GM12874 (cell line): Measurements from ENCODE around the gene NKTR.

Source experiments
- TF ChIP-seq, protein P1 (sequence below): IDR thresholded peaks from 2 replicates; pipeline ENCODE4 v1.5.1; 2011; ENCODE audit warnings: low read depth, mild to moderate bottlenecking, control low read depth, low read length, moderate library complexity; ENCODE audit not compliant: insufficient read depth

The NKTR gene

DNA sequence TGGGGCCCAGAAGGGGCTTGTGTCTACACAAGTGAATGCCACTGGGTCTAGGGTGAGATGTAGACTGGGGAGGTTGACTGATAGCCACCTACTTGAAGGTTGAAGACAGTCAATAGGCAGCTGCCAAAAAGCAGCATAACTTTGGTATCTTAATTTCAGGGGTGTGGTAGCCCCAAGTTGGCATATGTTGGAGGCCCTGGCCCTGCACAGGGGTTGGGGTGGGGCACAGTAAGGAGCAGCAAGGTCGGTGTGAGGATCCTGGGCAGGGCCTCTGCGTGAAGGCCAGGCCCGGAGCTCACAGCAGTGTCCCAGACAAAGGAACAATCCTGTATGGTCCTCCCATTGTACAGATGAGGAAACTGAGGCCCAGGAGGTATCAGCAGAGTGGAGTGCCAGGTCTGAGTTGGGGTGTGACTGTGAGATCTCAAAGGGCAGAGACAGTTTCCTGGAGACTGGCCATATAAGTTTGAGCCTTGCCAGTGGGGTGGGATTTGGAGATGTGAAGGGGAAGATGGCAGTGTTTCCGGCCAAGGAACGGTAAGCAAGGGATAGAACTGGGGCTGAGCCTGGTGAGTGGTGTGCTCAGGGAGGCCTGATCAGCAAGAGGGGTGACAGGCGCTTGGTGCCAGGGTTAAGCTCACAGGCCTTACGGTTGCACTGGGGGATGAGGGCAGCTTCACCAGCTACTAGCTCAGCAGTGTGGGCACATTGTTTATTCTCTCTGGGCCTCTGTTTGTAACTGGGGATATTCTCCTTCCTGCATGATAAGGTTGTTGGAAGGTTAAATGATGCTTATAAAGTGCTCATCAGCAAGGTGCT is 86.6 kb downstream of the NKTR start:
- TF ChIP-seq, protein P1, sequence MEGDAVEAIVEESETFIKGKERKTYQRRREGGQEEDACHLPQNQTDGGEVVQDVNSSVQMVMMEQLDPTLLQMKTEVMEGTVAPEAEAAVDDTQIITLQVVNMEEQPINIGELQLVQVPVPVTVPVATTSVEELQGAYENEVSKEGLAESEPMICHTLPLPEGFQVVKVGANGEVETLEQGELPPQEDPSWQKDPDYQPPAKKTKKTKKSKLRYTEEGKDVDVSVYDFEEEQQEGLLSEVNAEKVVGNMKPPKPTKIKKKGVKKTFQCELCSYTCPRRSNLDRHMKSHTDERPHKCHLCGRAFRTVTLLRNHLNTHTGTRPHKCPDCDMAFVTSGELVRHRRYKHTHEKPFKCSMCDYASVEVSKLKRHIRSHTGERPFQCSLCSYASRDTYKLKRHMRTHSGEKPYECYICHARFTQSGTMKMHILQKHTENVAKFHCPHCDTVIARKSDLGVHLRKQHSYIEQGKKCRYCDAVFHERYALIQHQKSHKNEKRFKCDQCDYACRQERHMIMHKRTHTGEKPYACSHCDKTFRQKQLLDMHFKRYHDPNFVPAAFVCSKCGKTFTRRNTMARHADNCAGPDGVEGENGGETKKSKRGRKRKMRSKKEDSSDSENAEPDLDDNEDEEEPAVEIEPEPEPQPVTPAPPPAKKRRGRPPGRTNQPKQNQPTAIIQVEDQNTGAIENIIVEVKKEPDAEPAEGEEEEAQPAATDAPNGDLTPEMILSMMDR: no peak

DNA sequence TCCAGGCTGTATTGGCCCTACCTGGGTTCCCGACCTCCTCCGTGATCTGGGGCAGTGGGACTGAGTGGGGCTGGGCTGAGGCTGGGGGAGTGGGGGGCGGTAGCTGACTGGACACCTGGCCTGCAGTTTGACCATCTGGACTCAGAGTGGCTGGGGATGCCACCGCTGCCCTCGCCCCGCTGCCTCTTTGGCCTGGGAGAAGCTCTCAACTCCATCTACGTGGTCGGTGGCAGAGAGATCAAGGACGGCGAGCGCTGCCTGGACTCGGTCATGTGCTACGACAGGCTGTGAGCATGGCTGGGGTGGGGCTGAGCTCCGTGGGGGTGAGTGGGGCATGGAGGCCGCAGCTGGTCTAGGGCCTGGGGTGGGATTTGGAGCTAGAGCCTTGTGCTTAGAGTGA is 87.5 kb downstream of the NKTR start:
- TF ChIP-seq, protein P1: no peak

DNA sequence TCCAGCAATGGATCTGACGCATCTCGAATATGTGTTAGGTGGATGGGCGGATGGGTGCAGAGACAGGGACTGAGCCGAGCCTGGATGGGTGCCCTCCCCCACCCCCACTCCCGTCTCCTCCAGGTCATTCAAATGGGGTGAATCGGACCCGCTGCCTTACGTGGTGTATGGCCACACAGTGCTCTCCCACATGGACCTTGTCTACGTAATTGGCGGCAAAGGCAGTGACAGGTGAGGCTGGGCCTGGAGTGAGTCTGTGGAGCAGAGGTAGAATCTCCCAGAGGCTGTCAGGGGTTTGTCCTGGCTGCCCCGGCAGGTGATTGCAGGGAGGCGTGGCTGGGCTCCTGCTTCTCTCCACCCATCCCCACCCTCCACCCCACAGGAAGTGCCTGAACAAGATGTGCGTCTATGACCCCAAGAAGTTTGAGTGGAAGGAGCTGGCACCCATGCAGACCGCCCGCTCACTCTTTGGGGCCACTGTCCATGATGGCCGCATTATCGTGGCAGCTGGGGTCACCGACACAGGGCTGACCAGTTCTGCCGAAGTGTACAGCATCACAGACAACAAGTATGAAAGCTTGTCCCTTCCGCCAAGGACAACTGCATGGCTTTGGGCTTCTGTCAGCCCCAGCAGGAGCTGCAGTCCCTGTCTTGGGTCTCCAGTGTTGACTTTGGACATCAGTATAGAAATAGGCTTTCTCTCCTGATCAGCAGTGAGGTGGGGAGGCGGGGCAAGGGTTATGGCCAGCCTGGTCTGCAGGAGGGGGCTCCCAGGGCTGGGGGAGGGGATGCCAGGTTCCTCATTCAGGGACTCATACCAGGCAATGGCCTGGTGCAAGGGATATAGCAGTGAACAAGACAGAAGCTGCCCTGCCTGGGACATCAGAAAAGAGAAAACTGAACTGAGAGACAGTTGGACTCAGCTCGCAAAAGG is 88.3 kb downstream of the NKTR start:
- TF ChIP-seq, protein P1: no peak

DNA sequence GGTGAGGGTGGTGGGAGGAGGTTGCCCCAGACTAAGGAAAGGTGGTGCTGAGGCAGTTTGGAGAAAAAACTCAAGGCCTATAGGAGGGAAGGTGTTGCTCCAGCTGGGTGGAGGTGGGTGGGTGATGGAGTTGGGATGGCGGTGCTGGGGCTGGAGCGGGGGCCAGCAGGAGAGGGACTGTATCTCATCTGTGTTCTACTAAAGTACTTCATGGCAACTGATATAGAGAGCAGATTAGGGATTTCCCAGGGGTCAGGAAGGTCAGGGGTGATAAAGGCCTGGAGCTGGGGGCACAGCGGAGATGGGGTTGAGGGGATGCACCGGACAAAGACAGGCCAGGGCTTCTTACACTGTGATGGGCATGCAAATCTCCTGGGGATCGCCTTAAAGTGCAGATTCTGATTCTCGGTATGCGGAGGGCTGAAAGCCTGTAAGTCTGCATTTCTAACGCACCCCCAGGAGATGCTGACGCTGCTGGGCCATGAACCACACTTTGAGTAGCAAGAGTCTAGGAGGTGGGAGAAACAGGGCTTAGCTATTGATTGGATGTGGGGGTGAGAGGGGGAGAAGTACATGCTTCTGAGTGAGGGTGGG is 89.0 kb downstream of the NKTR start:
- TF ChIP-seq, protein P1: no peak

DNA sequence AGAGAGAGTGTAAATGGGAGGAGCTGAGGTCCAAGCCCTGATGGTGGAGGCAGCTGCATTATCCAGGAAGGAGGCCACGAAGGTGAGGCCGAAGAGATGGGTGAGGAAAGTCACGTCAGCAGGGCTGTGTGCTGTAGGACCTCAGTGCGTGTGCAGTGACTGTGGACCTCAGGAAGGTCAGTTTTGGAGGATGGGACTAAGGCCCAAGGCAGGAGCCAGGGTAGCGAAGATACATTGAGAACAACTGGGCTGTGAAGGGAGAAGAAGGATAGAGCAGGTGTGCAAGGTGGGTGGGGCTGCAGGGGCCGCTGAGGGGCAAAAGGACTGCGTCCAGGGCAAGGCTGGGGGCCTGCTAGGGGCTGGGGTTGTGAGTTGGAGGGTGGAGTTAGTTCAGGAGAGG is 89.7 kb downstream of the NKTR start:
- TF ChIP-seq, protein P1: no peak

DNA sequence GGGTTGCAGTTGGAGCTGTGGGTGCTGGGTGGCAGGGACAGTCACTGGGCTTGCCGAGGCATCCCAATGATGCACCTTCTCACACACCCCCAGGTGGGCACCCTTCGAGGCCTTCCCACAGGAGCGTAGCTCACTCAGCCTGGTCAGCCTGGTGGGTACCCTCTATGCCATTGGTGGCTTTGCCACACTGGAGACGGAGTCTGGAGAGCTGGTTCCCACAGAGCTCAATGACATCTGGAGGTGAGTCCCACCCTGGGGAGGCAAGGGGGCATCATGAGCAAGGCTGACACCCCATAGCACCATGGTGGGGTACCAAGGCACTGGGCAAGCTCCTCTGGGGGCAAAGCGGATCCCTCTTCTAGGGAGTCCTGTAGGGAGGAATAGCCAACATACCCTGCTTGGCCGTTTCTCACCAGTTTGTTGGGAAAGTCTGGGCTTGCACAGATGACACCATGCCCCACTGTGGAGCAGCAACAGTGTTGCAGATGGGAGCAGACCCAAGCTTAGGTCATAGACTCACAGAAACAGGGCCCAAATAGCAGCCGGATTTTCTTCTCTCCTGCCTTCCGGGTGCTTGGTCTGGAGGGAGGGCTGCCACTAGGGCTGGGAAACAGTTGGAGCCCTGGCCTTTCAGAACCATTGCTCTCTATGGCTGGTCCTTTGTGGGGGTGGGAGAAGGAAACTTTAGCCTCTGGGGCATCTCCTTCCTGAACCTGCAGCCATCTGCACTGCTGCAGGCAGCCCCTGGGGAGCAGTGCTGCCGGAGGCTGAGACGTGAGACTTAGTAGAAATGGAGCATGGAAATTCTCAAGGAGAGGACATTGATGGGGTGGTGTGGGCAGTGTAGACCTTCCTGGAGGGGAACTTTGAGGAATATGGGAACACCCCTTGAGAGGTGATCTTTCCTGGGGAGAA is 90.5 kb downstream of the NKTR start:
- TF ChIP-seq, protein P1: no peak
